GM18520 (cell line): ENCODE data around the gene ANO10.
"Not testable (repeated sequence)": the region's sequence is repeated elsewhere in the genome, so short reads cannot be mapped to it uniquely, and the experiment has no call there.

Experiments used
- ATAC-seq: cut with Tn5 transposase; IDR thresholded peaks from one replicate; pipeline ENCODE4 v1.9.1; 2021; ENCODE audit not compliant: unreplicated experiment

ANO10 gene

DNA sequence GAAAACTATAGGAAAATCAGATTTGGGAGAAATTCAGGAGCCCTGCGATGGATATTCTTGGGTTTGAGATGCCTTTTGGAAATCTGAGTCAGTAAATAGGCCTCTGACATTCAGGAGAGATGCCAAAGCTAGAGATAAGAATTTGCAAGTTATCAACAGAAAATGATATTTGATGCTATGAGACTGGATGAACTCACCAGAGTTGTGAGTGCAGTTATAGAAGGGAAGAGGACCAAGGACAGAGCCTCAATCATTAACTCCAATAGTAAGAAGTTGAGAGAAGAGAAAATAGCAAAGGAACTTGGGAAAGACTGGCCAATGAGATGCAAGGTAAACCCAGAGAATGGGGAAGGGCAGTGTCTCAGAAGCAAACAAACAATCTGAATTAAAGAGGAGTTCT lies 7.9 kb upstream of the ANO10 start:
- no peak for ATAC-seq

GRCh38 chr3:43629257-43629656 lies 7.4 kb upstream of the ANO10 start:
- no peak for ATAC-seq

DNA sequence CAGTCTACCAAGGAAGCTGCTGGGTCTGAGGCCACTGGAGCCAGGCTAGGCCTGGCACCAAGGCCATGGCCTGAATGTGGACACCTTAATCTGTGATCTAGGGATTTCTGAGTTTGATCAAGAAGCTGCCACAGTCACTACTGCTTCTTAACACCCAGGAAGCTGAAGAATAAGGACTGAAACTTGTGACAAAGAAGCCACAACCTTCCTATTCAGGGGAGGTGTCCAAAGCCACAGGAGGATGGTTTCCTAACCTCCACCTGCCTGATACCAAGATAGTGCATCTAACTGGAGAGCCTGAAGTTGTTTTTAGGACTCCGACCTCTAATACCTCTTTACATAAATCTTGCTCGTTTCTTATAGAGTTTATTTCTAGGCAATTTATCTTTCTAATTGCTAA lies 5.5 kb upstream of the ANO10 start:
- ATAC-seq = no peak

DNA sequence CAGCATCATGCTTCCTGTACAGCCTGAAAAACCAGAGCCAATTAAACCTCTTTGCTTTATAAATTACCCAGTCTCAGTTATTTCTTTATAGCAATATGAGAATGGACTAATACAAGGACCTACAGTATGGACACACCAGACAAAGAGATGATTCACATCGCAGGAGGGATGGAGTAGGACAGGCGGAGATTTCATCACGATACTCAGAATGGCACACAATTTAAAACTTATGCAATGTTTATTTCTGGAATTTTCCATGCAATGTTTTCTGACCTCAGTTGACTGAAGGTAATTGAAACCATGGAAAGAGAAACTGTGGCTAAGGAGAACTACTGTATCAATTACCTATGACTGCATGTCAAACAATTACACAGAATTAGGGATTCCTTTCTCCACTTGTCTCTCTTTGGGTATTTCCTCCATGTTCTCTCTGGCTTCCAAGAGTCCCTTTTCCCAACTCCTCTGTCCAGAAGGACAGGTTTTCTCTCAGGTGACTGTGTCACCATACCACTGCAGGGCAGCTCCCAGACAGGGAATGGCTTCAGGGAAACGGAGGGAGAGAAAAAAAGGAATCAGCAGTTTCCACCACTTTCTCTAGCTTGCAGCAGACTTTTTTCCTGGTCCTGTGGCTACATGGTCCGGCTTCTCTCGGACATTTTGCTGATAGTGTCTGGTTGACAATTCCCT lies 3.0 kb upstream of the ANO10 start:
- ATAC-seq = no peak

- no peak for ATAC-seq
Observed at GRCh38 chr3:43620831-43621655, 768 bp downstream of the ANO10 start.

GRCh38 chr3:43619588-43619987 lies 2.2 kb downstream of the ANO10 start:
- no peak for ATAC-seq

DNA sequence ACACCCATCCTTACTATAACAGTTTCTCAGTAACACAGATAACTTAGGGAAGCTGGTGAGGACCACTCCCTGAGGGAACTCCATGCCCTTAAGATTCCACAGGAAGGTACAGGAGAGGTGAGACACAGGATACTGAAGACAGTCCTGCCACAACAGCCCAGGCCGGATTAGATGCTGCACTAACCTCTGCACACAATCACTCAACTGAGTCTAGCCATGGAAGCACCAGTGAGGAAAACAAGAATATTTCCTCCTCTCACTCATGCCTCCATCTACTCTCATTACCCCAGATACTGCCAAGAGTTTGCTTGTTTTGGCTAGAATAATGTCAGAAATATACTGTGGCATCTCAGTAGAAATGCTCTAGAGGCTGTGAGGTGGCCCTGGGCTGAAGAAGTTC lies 3.7 kb downstream of the ANO10 start:
- no peak for ATAC-seq

- no peak for ATAC-seq
Observed at GRCh38 chr3:43616034-43616433, 5.8 kb downstream of the ANO10 start.

- ATAC-seq = no peak
Observed at GRCh38 chr3:43615133-43615532, 6.7 kb downstream of the ANO10 start.

GRCh38 chr3:43613976-43614375 lies 7.8 kb downstream of the ANO10 start:
- ATAC-seq = no peak

DNA sequence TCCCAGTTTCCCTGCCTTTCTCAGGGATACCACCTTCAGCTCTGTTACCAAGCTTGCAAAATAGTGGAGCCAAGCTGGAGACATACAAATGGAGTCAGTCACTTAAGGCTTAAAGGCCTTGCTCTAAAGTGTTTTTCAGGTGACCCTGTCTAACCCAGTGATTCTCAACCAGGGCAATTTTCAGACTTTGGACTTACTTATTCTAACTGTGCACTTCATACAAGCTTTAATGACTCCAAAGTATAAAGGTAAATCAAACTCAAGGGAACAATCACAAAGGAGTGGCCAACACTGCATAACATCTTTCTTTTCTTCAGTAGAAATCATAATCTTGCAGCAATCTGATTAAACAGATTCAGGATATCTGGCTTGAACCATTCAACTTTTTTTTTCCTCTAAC lies 9.4 kb downstream of the ANO10 start:
- no peak for ATAC-seq

DNA sequence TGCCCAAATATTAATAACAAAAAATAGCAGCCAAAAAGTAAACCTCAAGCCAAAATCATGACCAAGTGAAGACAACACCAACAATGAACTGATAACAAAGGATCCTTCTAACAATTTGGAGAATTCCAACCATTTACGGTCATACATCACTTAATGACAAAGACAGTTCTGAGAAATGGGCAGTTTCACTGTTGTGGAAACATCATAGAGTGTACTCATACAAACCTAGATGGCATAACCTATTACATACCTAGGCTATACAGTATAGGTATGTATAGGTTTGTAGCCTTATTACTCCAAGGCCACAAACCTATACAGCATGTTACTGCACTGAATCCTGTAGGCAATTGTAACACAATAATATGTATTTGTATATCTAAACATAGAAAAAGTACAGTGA lies 12.4 kb downstream of the ANO10 start:
- ATAC-seq = no peak

GRCh38 chr3:43608751-43609150 lies 13.1 kb downstream of the ANO10 start:
- ATAC-seq = no peak

DNA sequence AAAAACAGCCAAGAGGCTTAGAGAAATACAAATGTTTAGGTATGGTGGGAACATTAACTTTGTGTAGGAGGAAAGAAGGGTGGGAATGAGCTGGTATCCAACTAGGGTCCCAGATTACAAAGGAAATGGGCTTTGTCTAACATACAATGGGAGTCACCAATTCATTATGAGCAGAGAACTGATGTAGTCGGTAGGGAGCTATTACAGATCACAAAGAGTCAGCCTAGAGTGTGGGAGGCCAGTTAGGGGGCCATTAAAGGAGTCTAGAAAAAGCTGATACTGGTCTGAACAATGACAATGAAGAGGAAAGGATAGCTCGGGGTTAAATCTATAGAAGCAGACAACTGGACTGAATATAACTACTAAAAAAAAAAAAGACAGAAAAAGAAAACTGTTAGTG lies 15.5 kb downstream of the ANO10 start:
- no peak for ATAC-seq

- ATAC-seq = not testable (repeated sequence)
Observed at GRCh38 chr3:43599959-43600358, 21.9 kb downstream of the ANO10 start.

- ATAC-seq = no peak
Observed at GRCh38 chr3:43597961-43598360, 23.9 kb downstream of the ANO10 start.

GRCh38 chr3:43596178-43596577 lies 25.6 kb downstream of the ANO10 start:
- ATAC-seq = not testable (repeated sequence)

- ATAC-seq = not testable (repeated sequence)
Observed at GRCh38 chr3:43595280-43595679, 26.5 kb downstream of the ANO10 start.

GRCh38 chr3:43593588-43593987 lies 28.2 kb downstream of the ANO10 start:
- ATAC-seq = not testable (repeated sequence)

GRCh38 chr3:43591866-43592265 lies 29.9 kb downstream of the ANO10 start:
- ATAC-seq = not testable (repeated sequence)

- no peak for ATAC-seq
Observed at GRCh38 chr3:43587303-43587702, 34.5 kb downstream of the ANO10 start.

GRCh38 chr3:43584043-43584826 lies 37.6 kb downstream of the ANO10 start:
- no peak for ATAC-seq
